ENCODE data around the gene HS3ST5.

- TF ChIP-seq POLR2A (IDR thresholded peaks at IDR 0.05) (no peak), CTCF (IDR thresholded peaks at IDR 0.05) (no peak)
Measured at GRCh38 chr6:114346451-114346850, 3.6 kb upstream of the HS3ST5 start.
